Mucosa of descending colon (tissue), 3 donors: ENCODE data around the gene ELOB. TPM values are rescaled to one million over a fixed set of nuclear protein-coding genes. Genes with fewer than 3 reads are reported as not detected.

Experiments
- ATAC-seq: fragments of 200-7000 bp; cut with Tn5 transposase; one replicate; pipeline ENCODE4 v1.9.1; 2020; ENCODE audit warnings: mild to moderate bottlenecking, moderate library complexity
- DNase-seq, 3 donors: peaks; one replicate each; pipeline ENCODE4 v3.0.0-alpha.2; 2020
- H3K36me3 ChIP-seq: fragments of 200-600 bp; one replicate; pipeline ENCODE4 v1.8.0; 2021; ENCODE audit warnings: low read depth, mild to moderate bottlenecking
- H3K4me1 ChIP-seq: fragments of 200-600 bp; one replicate; pipeline ENCODE4 v1.8.0; 2021; ENCODE audit warnings: low read depth, mild to moderate bottlenecking
- H3K4me3 ChIP-seq: fragments of 200-600 bp; one replicate; pipeline ENCODE4 v1.8.0; 2021; ENCODE audit warnings: mild to moderate bottlenecking
- H3K9me3 ChIP-seq: fragments of 200-600 bp; one replicate; pipeline ENCODE4 v1.8.0; 2021; ENCODE audit warnings: mild to moderate bottlenecking
- CTCF ChIP-seq: fragments of 200-600 bp; IDR thresholded peaks from one replicate; pipeline ENCODE4 v1.8.0; 2022; ENCODE audit warnings: antibody characterized with exemption, mild to moderate bottlenecking
- intact Hi-C, 2 donors: fragments of 100-400 bp; cut with DNase I in 1 of 2; cut with micrococcal nuclease in 1 of 2; formaldehyde crosslinking; loops; one replicate each; pipeline versions ENCODE4 v1.11.0 to v1.11.1; 2022; cut with DNase I, micrococcal nuclease
- total RNA-seq, 3 donors: library from RNA; stranded (reverse); fragmentation: NEBNext Ultra II Directional in 2 of 3; extraction: Animal tissue kit (Norgen Biotek cat#: 25700) in 2 of 3; gene quantifications; one replicate each; pipeline versions ENCODE4 v1.2.1 to v1.2.4, GENCODE V29; 2021 to 2023
- donor health status: DM: no; HTN: no; CAD: no; lungs with moderate emphysema.
- donor health status: DM: no; HTN: no; CAD: no.
- donor health status: DM: no; HTN: yes; CAD: no.

The ELOB gene
- total RNA-seq, 3 donors from 2014 or later: 231 to 296 (median 285) TPM

- Histone ChIP-seq H3K4me3 (no peak overlapping the region), H3K4me1 (no peaks in the 10 kb centered on the region), H3K36me3 (no peaks in the 10 kb centered on the region), H3K9me3 (no peaks in the 10 kb centered on the region)
- no peak for ATAC-seq
- intact Hi-C loops: no loop called here
- no peak for DNase-seq
- TF ChIP-seq CTCF: no peak
Observed at GRCh38 chr16:2744711-2745110, 32.4 kb downstream of the ELOB start.

GRCh38 chr16:2743007-2743810 lies 33.9 kb downstream of the ELOB start:
- no peak overlapping the region for H3K4me3 ChIP-seq
- H3K4me1 ChIP-seq: no peaks in the 10 kb centered on the region
- intact Hi-C loops: no loop called here
- no peaks in the 10 kb centered on the region for H3K9me3 ChIP-seq
- DNase-seq (no peak), ATAC-seq (no peak)
- TF ChIP-seq CTCF: no peak
- no peaks in the 10 kb centered on the region for H3K36me3 ChIP-seq

- Histone ChIP-seq H3K4me1 (no peaks in the 10 kb centered on the region), H3K36me3 (no peaks in the 10 kb centered on the region), H3K4me3 (no peak overlapping the region), H3K9me3 (no peaks in the 10 kb centered on the region)
- TF ChIP-seq CTCF: no peak
- ATAC-seq (no peak), DNase-seq (no peak)
- intact Hi-C loops: no loop called here
Observed at GRCh38 chr16:2742323-2743006, 34.6 kb downstream of the ELOB start.

- no peak for TF ChIP-seq CTCF
- H3K36me3 ChIP-seq: no peaks in the 10 kb centered on the region
- H3K4me3 ChIP-seq: no peak overlapping the region
- intact Hi-C loops: no loop called here
- DNase-seq (no peak), ATAC-seq (no peak)
- no peaks in the 10 kb centered on the region for H3K9me3 ChIP-seq
- H3K4me1 ChIP-seq: no peaks in the 10 kb centered on the region
Observed at GRCh38 chr16:2741168-2741567, 35.9 kb downstream of the ELOB start.

GRCh38 chr16:2740476-2740875 lies 36.6 kb downstream of the ELOB start:
- no peaks in the 10 kb centered on the region for H3K9me3 ChIP-seq
- no peak for TF ChIP-seq CTCF
- intact Hi-C loops: no loop called here
- ATAC-seq (no peak), DNase-seq (no peak)
- no peaks in the 10 kb centered on the region for H3K36me3 ChIP-seq
- no peak overlapping the region for H3K4me3 ChIP-seq
- no peaks in the 10 kb centered on the region for H3K4me1 ChIP-seq
